GM19438 (cell line): Measurements from ENCODE around the gene ZNF678.
"Not testable (repeated sequence)": the region's sequence is repeated elsewhere in the genome, so short reads cannot be mapped to it uniquely, and the experiment has no call there.

Experiments
- ATAC-seq: cut with Tn5 transposase; IDR thresholded peaks from one replicate; pipeline ENCODE4 v1.9.1; 2021; ENCODE audit warnings: low read depth; ENCODE audit not compliant: unreplicated experiment

Gene ZNF678

GRCh38 chr1:227707846-227708245 lies 144.5 kb downstream of the ZNF678 start:
- ATAC-seq, result no peak

GRCh38 chr1:227709451-227709850 lies 146.1 kb downstream of the ZNF678 start:
- ATAC-seq, result no peak

GRCh38 chr1:227710474-227710873 lies 147.1 kb downstream of the ZNF678 start:
- ATAC-seq, result not testable (repeated sequence)

- ATAC-seq, result no peak
Measured at GRCh38 chr1:227712648-227713047, 149.3 kb downstream of the ZNF678 start.

GRCh38 chr1:227718932-227719331 lies 155.6 kb downstream of the ZNF678 start:
- no peak for ATAC-seq

GRCh38 chr1:227723474-227723873 lies 160.1 kb downstream of the ZNF678 start:
- ATAC-seq, result no peak

- ATAC-seq, result no peak
Measured at GRCh38 chr1:227725046-227725445, 161.7 kb downstream of the ZNF678 start.

- no peak for ATAC-seq
Measured at GRCh38 chr1:227726318-227726717, 163.0 kb downstream of the ZNF678 start.
